HepG2 (cell line): Measurements from ENCODE around the gene NUBP1. TPM values are rescaled to one million over a fixed set of nuclear protein-coding genes. Genes with fewer than 3 reads are reported as not detected.
A peak's percentile ranks its signal among the peaks of the same experiment; 100 is the strongest.

Experiments
- AKNA ChIP-seq: sonication (generic); formaldehyde crosslinking; IDR thresholded peaks from 2 replicates; pipeline ENCODE4 v1.4.0; 2020; ENCODE audit warnings: missing genetic modification reagents, borderline replicate concordance
- CBX1 ChIP-seq: IDR thresholded peaks from one replicate; pipeline ENCODE4 v1.6.1; 2016; ENCODE audit warnings: antibody characterized with exemption, low read depth
- GFI1 ChIP-seq: sonication (generic); formaldehyde crosslinking; IDR thresholded peaks from 2 replicates; pipeline ENCODE4 v1.5.0; 2020; ENCODE audit warnings: missing genetic modification reagents, mild to moderate bottlenecking, borderline replicate concordance
- HINFP ChIP-seq: sonication (generic); formaldehyde crosslinking; IDR thresholded peaks from 2 replicates; pipeline ENCODE4 v1.4.0; 2020; ENCODE audit warnings: low read depth, mild to moderate bottlenecking, missing genetic modification reagents
- HNRNPH1 ChIP-seq: fragments of 200-400 bp; formaldehyde crosslinking; optimal IDR thresholded peaks from 2 replicates; pipeline ENCODE3; 2017; ENCODE audit warnings: mild to moderate bottlenecking, low read depth, low read length
- LRRFIP1 ChIP-seq: sonication (generic); formaldehyde crosslinking; conservative IDR thresholded peaks from 2 replicates; pipeline ENCODE4 v1.4.0; 2020; ENCODE audit warnings: missing genetic modification reagents
- POGK ChIP-seq: sonication (generic); formaldehyde crosslinking; conservative IDR thresholded peaks from 2 replicates; pipeline ENCODE4 v1.8.0; 2022; ENCODE audit warnings: mild to moderate bottlenecking, moderate library complexity, missing genetic modification reagents
- SETDB1 ChIP-seq: sonication (generic); formaldehyde crosslinking; IDR thresholded peaks from 2 replicates; pipeline ENCODE4 v1.5.1; 2020; ENCODE audit warnings: missing genetic modification reagents, mild to moderate bottlenecking, borderline replicate concordance
- SIN3A ChIP-seq: IDR thresholded peaks from 2 replicates; pipeline ENCODE4 v1.6.1; 2011; ENCODE audit warnings: low read depth, mild to moderate bottlenecking, control low read depth, low read length, borderline replicate concordance
- SYNCRIP ChIP-seq: fragments of 200-400 bp; formaldehyde crosslinking; IDR thresholded peaks from 2 replicates; pipeline ENCODE4 v1.6.1; 2018; ENCODE audit warnings: mild to moderate bottlenecking, low read depth, low read length; ENCODE audit not compliant: insufficient read depth
- TEAD2 ChIP-seq: sonication (generic); formaldehyde crosslinking; IDR thresholded peaks from 2 replicates; pipeline ENCODE4 v1.9.0; 2021; ENCODE audit warnings: missing genetic modification reagents
- TERF1 ChIP-seq: sonication (generic); formaldehyde crosslinking; IDR thresholded peaks from 2 replicates; pipeline ENCODE4 v1.8.0; 2022; ENCODE audit warnings: mild to moderate bottlenecking, missing genetic modification reagents, moderate library complexity
- ZNF20 ChIP-seq: sonication (generic); formaldehyde crosslinking; IDR thresholded peaks from 2 replicates; pipeline ENCODE4 v1.4.0; 2020; ENCODE audit warnings: mild to moderate bottlenecking, moderate library complexity, missing genetic modification reagents
- ZNF3 ChIP-seq: IDR thresholded peaks from 2 replicates; pipeline ENCODE4 v1.7.0; 2017; ENCODE audit warnings: inconsistent platforms
- ZNF484 ChIP-seq: sonication (generic); formaldehyde crosslinking; IDR thresholded peaks from 2 replicates; pipeline ENCODE4 v1.5.1; 2020; ENCODE audit warnings: mild to moderate bottlenecking, low read depth, missing genetic modification reagents, borderline replicate concordance
- ZNF547 ChIP-seq: sonication (generic); formaldehyde crosslinking; IDR thresholded peaks from 2 replicates; pipeline ENCODE4 v1.5.1; 2020; ENCODE audit warnings: mild to moderate bottlenecking, missing genetic modification reagents
- polyA plus RNA-seq, 8 experiments: library from polyadenylated mRNA; depleted of rRNA in 3 of 8; stranded (reverse) in 7 of 8; unstranded in 1 of 8; fragments of >200 nt; fragmentation: Illumina TruSeq in 4 of 8; extraction: Trizol in 4 of 8; gene quantifications; 2 replicates each; pipeline versions ENCODE4 v1.2.1 to v1.2.3, GENCODE V29; 2011 to 2016; ENCODE audit warnings: low read depth in 4 of 8, missing spikeins in 1 of 8, mixed read lengths in 1 of 8; ENCODE audit not compliant: insufficient read depth in 1 of 8
- total RNA-seq, 5 experiments: library from RNA; depleted of rRNA; stranded (reverse); fragments of >200 nt; fragmentation: Illumina TruSeq; extraction: Trizol; gene quantifications; 2 replicates each; pipeline ENCODE4 v1.2.3, GENCODE V29; 2016; ENCODE audit warnings: low read depth in 1 of 5

The NUBP1 gene
- total and polyA plus RNA-seq, 2 of the 13 experiments (the other 11 are each of a cell fraction or from before 2014, with no cell fraction given), result 53.5 to 70.4 TPM

GRCh38 chr16:10738231-10739077 is 5.2 kb upstream of the NUBP1 start (continued):
- TF ChIP-seq CBX1, result peak; percentile 29
- no peak for TF ChIP-seq SYNCRIP
- no peak for TF ChIP-seq ZNF3
- TF ChIP-seq ZNF484 (CRISPR knock-in tag), result no peak
- TF ChIP-seq AKNA (CRISPR knock-in tag), result 0 out of 2 replicates have a peak, but pooled peaks have one; percentile 57
- TF ChIP-seq ZNF547, result no peak
- TF ChIP-seq SIN3A, result no peak
- no peak for TF ChIP-seq ZNF20 (CRISPR knock-in tag)
- TF ChIP-seq LRRFIP1 (CRISPR knock-in tag), result no peak
- no peak for TF ChIP-seq HNRNPH1
- TF ChIP-seq TEAD2 (CRISPR knock-in tag), result no peak
- TF ChIP-seq TERF1 (CRISPR knock-in tag), result no peak
- TF ChIP-seq GFI1, result peak; percentile 43; the same call in 1 of the 2 replicates
- TF ChIP-seq HINFP (CRISPR knock-in tag), result no peak
- no peak for TF ChIP-seq SETDB1 (CRISPR knock-in tag)
- TF ChIP-seq POGK, result 0 out of 2 replicates have a peak, but pooled peaks have one; percentile 33
